OCI-LY7 (cell line): ENCODE data around the gene CPA1. TPM values are rescaled to one million over a fixed set of nuclear protein-coding genes. Genes with fewer than 3 reads are reported as not detected.

ENCODE experiments used
- BruUV-seq: library from RNA; stranded (reverse); fragments of 400-500 nt; replicated peaks from 2 replicates; lab custom pipeline; 2021; lab: Mats Ljungman, UMichigan
- CTCF ChIA-PET: fragments of 300-600 bp; sonication (Branson Sonifier 250); formaldehyde crosslinking; loops from one replicate; lab custom pipeline; 2022; ENCODE audit warnings: antibody characterized with exemption; ENCODE audit not compliant: unreplicated experiment; lab: Charles Lee
- POLR2A ChIA-PET: fragments of 300-600 bp; sonication (Branson Sonifier 250); formaldehyde crosslinking; loops from one replicate; lab custom pipeline; 2022; ENCODE audit warnings: antibody characterized with exemption; lab: Charles Lee
- DNase-seq: peaks from one replicate; pipeline ENCODE4 v3.0.0-alpha.2; 2015; ENCODE audit warnings: low spot score
- H2AFZ ChIP-seq: fragments of 200-600 bp; sonication (generic), shearing (Covaris generic); 2 replicates; pipeline ENCODE4 v1.6.1; 2014; ENCODE audit warnings: mild to moderate bottlenecking, antibody characterized with exemption, low read length, moderate library complexity
- H3K27ac ChIP-seq: fragments of 200-600 bp; sonication (generic); 2 replicates; pipeline ENCODE4 v1.5.1; 2014; ENCODE audit warnings: mixed run types, low read depth, mild to moderate bottlenecking, moderate library complexity, low read length, inconsistent platforms; ENCODE audit not compliant: poor library complexity, severe bottlenecking
- H3K36me3 ChIP-seq: fragments of 200-600 bp; sonication (generic); 2 replicates; pipeline ENCODE4 v1.6.1; 2014; ENCODE audit warnings: mild to moderate bottlenecking, antibody characterized with exemption, low read length, moderate library complexity, mixed read lengths; ENCODE audit not compliant: insufficient read depth
- H3K4me1 ChIP-seq: fragments of 200-600 bp; sonication (generic); 2 replicates; pipeline ENCODE4 v1.5.1; 2014; ENCODE audit warnings: mild to moderate bottlenecking, low read length; ENCODE audit not compliant: insufficient read depth, poor library complexity, severe bottlenecking
- H3K4me2 ChIP-seq: fragments of 200-600 bp; sonication (generic); 2 replicates; pipeline ENCODE4 v1.6.1; 2014; ENCODE audit warnings: mild to moderate bottlenecking, low read length
- H3K4me3 ChIP-seq: fragments of 200-600 bp; sonication (generic); 2 replicates; pipeline ENCODE4 v1.5.1; 2014; ENCODE audit warnings: mild to moderate bottlenecking, low read depth, low read length; ENCODE audit not compliant: poor library complexity, severe bottlenecking
- H3K79me2 ChIP-seq: fragments of 200-600 bp; sonication (generic); 2 replicates; pipeline ENCODE4 v1.6.1; 2016; ENCODE audit warnings: low read depth, mild to moderate bottlenecking, low read length, moderate library complexity, mixed read lengths; ENCODE audit not compliant: insufficient read depth
- H3K9me2 ChIP-seq: fragments of 200-600 bp; sonication (generic); 2 replicates; pipeline ENCODE4 v1.6.1; 2016; ENCODE audit warnings: mild to moderate bottlenecking, low read length, mixed read lengths; ENCODE audit not compliant: insufficient read depth
- H3K9me3 ChIP-seq: fragments of 200-600 bp; sonication (generic); 2 replicates; pipeline ENCODE4 v1.6.1; 2014; ENCODE audit warnings: mild to moderate bottlenecking, mixed run types, low read length, mixed read lengths
- H4K20me1 ChIP-seq: fragments of 200-600 bp; sonication (generic); 2 replicates; pipeline ENCODE4 v1.6.1; 2014; ENCODE audit warnings: mild to moderate bottlenecking, antibody characterized with exemption, low read length, moderate library complexity, mixed read lengths; ENCODE audit not compliant: insufficient read depth
- CTCF ChIP-seq: fragments of 200-600 bp; sonication (generic); conservative IDR thresholded peaks from 2 replicates; pipeline ENCODE4 v1.5.1; 2014; ENCODE audit warnings: mild to moderate bottlenecking, antibody characterized with exemption, low read length, moderate library complexity, mixed read lengths
- EZH2phosphoT487 ChIP-seq: fragments of 200-600 bp; sonication (generic); IDR thresholded peaks from 2 replicates; pipeline ENCODE4 v1.6.1; 2018; ENCODE audit warnings: low read depth, borderline replicate concordance, mild to moderate bottlenecking, mixed run types, antibody characterized with exemption, low read length, moderate library complexity, mixed read lengths
- intact Hi-C: fragments of 100-400 bp; cut with micrococcal nuclease; formaldehyde crosslinking; loops from one replicate; pipeline ENCODE4 v1.10.0; 2022; ENCODE audit not compliant: unreplicated experiment
- total RNA-seq, 2 experiments: library from RNA; depleted of rRNA in 1 of 2; stranded (reverse); fragments of >200 nt in 1 of 2; shearing (Covaris generic) in 1 of 2; gene quantifications; 2 replicates each; pipeline ENCODE4 v1.2.3, GENCODE V29; 2014 to 2022

CPA1 gene
- total RNA-seq, 2 experiments from 2014 or later = not detected

DNA sequence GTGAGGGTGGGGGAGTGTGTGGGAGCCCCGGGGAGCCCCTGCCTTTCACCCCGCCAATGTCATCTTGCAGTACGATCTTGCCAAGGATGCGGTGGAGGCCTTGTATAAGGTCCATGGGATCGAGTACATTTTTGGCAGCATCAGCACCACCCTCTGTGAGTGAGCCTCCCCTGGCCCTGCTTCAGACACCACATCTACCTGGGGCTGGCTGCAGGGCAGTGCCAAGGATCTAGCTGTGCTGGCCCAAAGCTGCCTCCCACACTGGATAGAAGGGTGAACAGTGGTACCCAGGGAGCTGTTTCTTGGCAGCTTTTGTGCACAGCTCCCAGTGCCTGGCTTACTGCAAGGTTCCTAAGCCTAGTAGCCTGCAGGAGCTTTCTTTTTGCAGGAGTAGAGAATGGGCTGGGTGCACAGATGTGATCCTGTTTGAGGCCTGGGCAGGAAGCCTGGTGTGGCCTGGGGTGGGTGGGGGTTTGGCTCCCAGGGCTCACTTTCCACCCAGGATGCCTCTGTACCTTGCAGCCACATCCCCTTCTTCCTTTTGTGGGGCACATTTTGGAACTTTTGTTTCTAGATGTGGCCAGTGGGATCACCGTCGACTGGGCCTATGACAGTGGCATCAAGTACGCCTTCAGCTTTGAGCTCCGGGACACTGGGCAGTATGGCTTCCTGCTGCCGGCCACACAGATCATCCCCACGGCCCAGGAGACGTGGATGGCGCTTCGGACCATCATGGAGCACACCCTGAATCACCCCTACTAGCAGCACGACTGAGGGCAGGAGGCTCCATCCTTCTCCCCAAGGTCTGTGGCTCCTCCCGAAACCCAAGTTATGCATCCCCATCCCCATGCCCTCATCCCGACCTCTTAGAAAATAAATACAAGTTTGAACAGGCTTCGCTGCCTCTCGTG lies 12.2 kb upstream of the CPA1 start:
- no peaks in the 10 kb centered on the region for H3K9me2 ChIP-seq
- H3K27ac ChIP-seq = no peak overlapping the region
- peak overlapping the region; percentile 45; the same call in 1 of the 2 replicates for H3K4me2 ChIP-seq
- no TSS peak for BruUV-seq
- H3K4me1 ChIP-seq = no peaks in the 10 kb centered on the region
- H3K36me3 ChIP-seq = no peaks in the 10 kb centered on the region
- no peaks in the 10 kb centered on the region for H4K20me1 ChIP-seq
- DNase-seq = no peak
- TF ChIP-seq CTCF = no peak
- TF ChIP-seq EZH2phosphoT487 = no peak
- intact Hi-C loops = no loop called here
- H3K9me3 ChIP-seq = no peaks in the 10 kb centered on the region
- POLR2A ChIA-PET = no interaction called here
- no peaks in the 10 kb centered on the region for H3K79me2 ChIP-seq
- H3K4me3 ChIP-seq = no peak overlapping the region
- CTCF ChIA-PET = no interaction called here
- 0 out of 2 replicates have a peak overlapping the region, but pooled peaks have one; percentile 29 for H2AFZ ChIP-seq

DNA sequence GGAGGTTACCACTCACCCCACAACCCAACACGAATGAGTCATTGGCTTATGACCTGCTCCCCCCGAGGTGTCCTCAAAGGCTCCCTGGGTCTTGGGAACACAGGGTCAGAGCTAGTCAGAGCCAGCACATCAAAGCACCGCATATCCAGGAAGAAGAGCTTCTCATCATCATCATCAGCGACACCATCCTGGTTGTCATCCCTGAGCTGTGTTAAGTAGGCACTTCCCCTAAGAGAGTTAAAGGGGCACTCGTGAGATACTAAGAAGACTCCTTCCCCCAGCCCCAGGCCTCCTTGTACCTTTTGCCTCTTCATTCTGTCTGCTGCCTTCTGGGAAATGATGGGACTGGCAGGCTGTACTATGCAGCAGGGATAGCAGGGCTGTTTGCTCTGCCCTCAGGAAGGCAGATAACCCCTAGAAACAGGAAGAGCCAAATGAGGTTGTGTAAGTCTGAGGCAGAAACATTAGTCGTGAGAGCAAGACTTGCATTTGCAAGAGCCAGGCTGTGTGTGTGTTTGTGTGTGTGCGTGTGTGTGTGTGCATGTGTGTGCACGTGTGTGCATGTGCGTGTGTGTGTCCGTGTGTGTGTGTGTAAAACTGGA lies 11.1 kb upstream of the CPA1 start:
- Histone ChIP-seq H3K36me3 (no peaks in the 10 kb centered on the region), H2AFZ (no peak overlapping the region), H3K9me3 (no peaks in the 10 kb centered on the region), H3K79me2 (no peaks in the 10 kb centered on the region), H3K27ac (no peak overlapping the region), H3K4me1 (no peaks in the 10 kb centered on the region), H3K4me3 (no peak overlapping the region), H3K9me2 (no peaks in the 10 kb centered on the region), H4K20me1 (no peaks in the 10 kb centered on the region), H3K4me2 (peak overlapping the region; percentile 45; the same call in 1 of the 2 replicates)
- ChIA-PET POLR2A (no interaction called here), CTCF (no interaction called here)
- TF ChIP-seq CTCF = no peak
- DNase-seq = no peak
- BruUV-seq = no TSS peak
- intact Hi-C loops = no loop called here
